ENCODE results near the gene ZNF792. TPM values are rescaled to one million over a fixed set of nuclear protein-coding genes. Genes with fewer than 3 reads are reported as not detected.
"Not testable (repeated sequence)": the region's sequence is repeated elsewhere in the genome, so short reads cannot be mapped to it uniquely, and the experiment has no call there.

The ZNF792 gene
- total RNA-seq, 3 donors from 2014 or later: 2.4 to 2.6 (median 2.6) TPM

DNA sequence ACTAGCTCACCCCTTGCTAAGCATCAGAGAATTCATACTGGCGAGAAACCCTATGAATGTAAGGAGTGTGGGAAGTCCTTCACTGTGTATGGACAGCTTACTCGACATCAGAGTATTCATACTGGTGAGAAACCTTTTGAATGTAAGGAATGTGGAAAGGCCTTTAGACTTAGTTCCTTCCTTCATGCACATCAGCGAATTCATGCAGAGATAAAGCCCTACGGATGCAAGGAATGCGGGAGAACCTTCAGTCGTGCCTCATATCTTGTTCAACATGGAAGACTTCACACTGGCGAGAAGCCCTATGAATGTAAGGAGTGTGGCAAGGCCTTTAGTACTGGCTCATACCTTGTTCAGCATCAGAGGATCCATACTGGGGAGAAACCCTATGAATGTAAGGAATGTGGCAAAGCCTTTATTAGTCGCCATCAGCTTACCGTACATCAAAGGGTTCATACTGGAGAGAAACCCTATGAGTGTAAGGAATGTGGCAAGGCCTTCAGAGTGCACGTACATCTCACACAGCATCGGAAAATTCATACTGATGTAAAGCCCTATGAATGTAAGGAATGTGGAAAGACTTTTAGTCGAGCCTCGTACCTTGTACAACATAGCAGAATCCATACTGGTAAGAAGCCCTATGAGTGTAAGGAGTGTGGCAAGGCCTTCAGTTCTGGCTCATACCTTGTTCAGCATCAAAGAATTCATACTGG, 20.0 kb downstream of the ZNF792 start:
- Mint-ChIP-seq H3K36me3 (ENCODE audit: insufficient read depth) (peaks cover 43% of the 10 kb centered on the region), H3K27me3 (ENCODE audit: low read depth) (no peaks in the 10 kb centered on the region), H3K9me3 (peaks cover 52% of the 10 kb centered on the region), H3K4me3 (no peak overlapping the region), H3K4me1 (ENCODE audit: low read depth) (no peaks in the 10 kb centered on the region)
- DNase-seq (no peak), ATAC-seq (no peak)

DNA sequence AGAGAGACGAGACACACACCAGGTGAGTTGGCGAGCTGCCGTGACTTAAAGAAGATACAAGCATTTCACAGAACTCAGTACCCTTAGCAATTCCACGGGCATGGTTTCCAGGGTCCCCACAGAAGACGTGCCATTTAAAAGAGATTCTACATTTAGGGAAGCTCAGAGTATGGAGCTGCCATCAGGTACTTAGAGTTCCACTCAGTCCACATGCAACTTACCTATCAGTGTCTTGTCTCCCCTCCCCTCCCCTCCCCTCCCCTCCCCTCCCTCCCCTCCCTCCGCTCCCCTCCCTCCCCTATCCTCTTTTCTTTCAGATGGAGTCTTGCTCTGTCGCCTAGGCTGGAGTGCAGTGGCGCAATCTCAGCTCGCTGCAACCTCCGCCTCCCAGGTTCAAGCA, 25.1 kb downstream of the ZNF792 start:
- ATAC-seq (no peak), DNase-seq (no peak)
- no peak overlapping the region for H3K4me3 Mint-ChIP-seq
- peaks cover 61% of the 10 kb centered on the region for H3K36me3 Mint-ChIP-seq (ENCODE audit: insufficient read depth)
- H3K4me1 Mint-ChIP-seq (ENCODE audit: low read depth): no peaks in the 10 kb centered on the region
- no peaks in the 10 kb centered on the region for H3K27me3 Mint-ChIP-seq (ENCODE audit: low read depth)
- peaks cover 37% of the 10 kb centered on the region for H3K9me3 Mint-ChIP-seq

DNA sequence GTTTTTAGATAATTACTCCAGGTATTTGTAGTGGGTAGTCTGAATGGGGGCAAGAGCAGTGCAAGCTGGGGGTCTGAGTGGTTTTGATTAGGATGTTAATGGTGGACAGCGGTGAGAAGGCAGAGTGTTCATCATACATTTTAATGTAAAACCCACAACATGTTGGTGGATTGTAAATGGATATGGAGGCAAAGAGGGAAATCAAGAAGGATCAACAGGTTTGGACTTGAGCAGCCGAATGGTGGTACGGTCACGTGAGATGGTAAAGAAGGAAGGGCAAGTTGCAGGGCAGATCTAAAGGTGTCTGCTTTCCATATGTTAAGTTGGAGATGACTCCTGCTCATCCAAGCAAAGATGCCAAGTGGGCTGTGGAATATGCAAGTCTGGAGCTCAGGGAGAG, 27.8 kb downstream of the ZNF792 start:
- no peaks in the 10 kb centered on the region for H3K4me1 Mint-ChIP-seq (ENCODE audit: low read depth)
- ATAC-seq (no peak), DNase-seq (no peak)
- H3K4me3 Mint-ChIP-seq: no peak overlapping the region
- no peaks in the 10 kb centered on the region for H3K27me3 Mint-ChIP-seq (ENCODE audit: low read depth)
- H3K36me3 Mint-ChIP-seq (ENCODE audit: insufficient read depth): peaks cover 53% of the 10 kb centered on the region
- peaks cover 18% of the 10 kb centered on the region for H3K9me3 Mint-ChIP-seq

DNA sequence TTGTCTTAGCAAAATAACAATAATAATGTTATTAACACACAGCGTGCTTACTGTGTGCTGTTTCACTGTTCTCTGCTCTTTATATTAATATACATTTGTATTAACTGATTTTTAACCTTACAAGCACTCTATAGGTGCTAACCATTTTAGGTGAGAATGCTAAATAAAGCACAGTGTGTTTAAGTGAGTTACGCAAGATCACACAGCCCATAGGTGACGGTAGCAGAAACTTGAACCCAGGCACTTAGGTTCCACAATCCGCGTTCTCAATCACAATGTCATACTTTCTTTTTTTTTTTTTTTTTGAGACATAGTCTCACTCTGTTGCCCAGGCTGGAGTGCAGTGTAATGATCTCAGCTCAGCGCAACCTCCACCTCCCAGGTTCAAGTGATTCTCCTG, 31.5 kb downstream of the ZNF792 start:
- Mint-ChIP-seq H3K4me1 (ENCODE audit: low read depth) (peaks cover 4% of the 10 kb centered on the region), H3K4me3 (no peak overlapping the region), H3K36me3 (ENCODE audit: insufficient read depth) (peaks cover 43% of the 10 kb centered on the region), H3K27me3 (ENCODE audit: low read depth) (no peaks in the 10 kb centered on the region), H3K9me3 (peaks cover 9% of the 10 kb centered on the region)
- DNase-seq (no peak), ATAC-seq (no peak)

DNA sequence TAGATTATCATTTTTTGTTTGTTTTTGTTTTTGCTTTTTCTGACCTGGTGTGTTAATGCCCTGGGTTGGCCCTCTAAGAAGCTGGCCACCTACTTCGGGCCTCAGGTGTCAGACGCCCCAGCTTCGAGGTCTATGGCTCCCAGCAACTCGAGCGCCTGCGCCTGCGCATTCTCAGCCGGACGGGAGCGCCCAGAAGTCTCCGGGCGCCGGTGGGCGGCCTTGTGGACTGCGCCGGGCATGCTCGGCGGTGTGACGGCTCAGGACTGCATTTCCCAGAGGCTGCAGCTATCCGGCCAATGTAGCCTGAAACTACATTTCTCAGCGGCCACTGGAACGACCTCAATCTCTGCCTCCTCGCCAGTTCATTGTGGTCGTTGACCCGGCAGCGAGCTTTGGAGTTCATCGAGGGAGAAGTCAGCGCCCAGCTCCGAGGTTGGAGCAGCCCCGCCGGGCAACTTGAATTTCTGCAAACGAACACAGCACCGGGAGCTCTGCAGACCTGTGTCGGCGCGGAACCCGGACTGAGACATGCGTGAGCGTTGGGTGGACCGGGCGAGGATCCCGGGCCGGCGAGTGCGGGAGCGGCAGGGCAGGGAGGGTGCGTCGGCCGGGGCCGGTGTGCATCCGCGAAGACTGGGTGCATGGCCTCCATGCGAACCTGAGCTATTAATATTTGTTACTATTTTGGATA, 37.2 kb downstream of the ZNF792 start, which contains the start of gene ZNF30:
TSS of gene ZNF30 (plus strand) at position 219 of the 691 bp plus-strand sequence. CDS start 3,045 bp downstream, outside the sequence.
- H3K4me3 Mint-ChIP-seq: peak within 1 kb of the TSS; percentile 89
- H3K4me1 Mint-ChIP-seq (ENCODE audit: low read depth): peaks cover 16% of the 10 kb centered on the region
- H3K9me3 Mint-ChIP-seq: no peaks in the 10 kb centered on the region
- H3K27me3 Mint-ChIP-seq (ENCODE audit: low read depth): peaks cover 2% of the 10 kb centered on the region
- DNase-seq: peak; percentile 72
- ATAC-seq: peak; percentile 100
- peaks cover 11% of the 10 kb centered on the region for H3K36me3 Mint-ChIP-seq (ENCODE audit: insufficient read depth)

DNA sequence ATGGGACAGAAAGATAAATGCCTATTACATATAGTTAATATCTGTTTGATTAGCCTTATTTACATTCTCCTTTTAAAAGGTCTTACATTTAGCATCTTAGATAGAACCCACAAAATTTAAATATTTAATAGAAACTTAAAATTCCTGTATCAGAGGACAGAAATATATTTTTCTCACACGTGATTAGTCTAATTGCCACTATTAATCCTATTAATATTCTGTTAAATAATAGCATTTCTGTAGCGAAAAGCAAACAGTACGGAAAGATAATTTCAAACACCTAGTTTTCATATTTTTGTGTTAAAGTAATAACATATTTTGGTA, 37.7 kb downstream of the ZNF792 start:
- ATAC-seq: no peak
- peaks cover 16% of the 10 kb centered on the region for H3K4me1 Mint-ChIP-seq (ENCODE audit: low read depth)

DNA sequence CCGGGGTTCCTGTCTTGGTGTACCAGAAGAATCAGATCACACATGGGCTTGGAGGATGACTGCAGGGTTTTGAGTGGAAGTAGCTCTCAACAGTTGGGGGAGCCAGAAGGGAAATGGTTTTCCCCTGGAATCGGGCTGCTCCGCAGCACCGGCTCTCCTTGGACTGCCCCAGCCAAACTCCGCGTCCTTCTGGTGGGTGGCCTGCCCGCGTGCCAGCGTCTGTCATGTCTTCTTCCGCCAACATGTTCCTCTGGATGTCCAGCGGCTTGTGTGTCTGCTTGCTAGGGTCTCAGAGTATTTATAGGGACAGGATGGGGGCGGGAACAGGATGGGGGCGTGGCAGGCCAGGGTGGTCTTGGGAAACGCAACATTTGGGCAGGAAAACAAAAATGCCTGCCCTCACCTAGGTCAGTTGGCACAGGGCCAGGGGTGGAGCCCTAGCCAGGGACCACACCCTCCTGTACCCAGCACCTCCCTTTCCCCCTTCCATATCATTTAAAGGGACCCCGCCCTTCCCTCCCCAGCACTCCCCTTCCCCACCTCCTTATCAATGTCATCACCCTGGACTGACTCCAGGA, 38.7 kb downstream of the ZNF792 start:
- Mint-ChIP-seq H3K4me1 (ENCODE audit: low read depth) (peaks cover 16% of the 10 kb centered on the region), H3K36me3 (ENCODE audit: insufficient read depth) (peaks cover 6% of the 10 kb centered on the region), H3K4me3 (no peak overlapping the region), H3K27me3 (ENCODE audit: low read depth) (peaks cover 2% of the 10 kb centered on the region), H3K9me3 (no peaks in the 10 kb centered on the region)
- no peak for DNase-seq
- no peak for ATAC-seq

More for the DNA sequence above, 37.7 kb downstream of the ZNF792 start:
- no peak for DNase-seq
- H3K27me3 Mint-ChIP-seq (ENCODE audit: low read depth): peaks cover 2% of the 10 kb centered on the region
- peaks cover 7% of the 10 kb centered on the region for H3K36me3 Mint-ChIP-seq (ENCODE audit: insufficient read depth)
- no peaks in the 10 kb centered on the region for H3K9me3 Mint-ChIP-seq
- H3K4me3 Mint-ChIP-seq: peak overlapping the region; percentile 89

DNA sequence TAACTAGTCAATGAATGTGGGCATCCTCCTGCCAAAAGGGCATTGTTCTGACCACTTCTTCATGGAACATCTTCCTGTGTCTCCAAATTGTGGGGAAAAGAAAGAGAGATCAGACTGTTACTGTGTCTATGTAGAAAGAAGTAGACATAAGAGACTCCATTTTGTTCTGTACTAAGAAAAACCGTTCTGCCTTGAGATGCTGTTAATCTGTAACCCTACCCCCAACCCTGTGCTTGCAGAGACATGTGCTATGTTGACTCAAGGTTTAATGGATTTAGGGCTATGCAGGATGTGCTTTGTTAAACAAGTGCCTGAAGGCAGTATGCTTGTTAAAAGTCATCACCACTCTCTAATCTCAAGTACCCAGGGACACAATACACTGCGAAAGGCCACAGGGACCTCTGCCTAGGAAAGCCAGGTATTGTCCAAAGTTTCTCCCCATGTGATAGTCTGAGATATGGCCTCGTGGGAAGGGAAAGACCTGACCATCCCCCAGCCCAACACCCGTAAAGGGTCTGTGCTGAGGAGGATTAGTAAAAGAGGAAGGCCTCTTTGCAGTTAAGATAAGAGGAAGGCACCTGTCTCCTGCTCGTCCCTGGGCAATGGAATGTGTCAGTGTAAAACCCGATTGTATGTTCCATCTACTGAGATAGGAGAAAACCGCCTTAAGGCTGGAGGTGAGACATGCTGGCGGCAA, 43.8 kb downstream of the ZNF792 start:
- not testable (repeated sequence) for H3K36me3 Mint-ChIP-seq (ENCODE audit: insufficient read depth)

DNA sequence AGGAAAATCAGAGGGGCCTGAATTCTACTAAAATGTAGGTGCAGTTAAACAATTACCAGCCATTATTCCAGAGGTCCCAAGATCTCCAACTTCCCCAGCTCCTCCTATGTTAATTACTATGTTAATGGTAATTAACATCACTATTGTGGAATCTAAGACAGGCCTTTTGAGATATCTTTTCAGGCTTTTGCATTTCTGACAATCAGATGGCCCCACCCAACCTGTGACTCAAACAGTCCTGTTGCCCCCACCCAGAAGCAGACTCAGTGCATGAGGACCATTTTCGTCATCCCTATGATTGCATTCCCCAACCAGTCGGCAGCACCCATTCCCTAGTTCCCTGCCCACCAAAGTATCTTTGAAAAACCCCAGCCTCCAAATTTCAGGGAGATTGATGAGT, 45.8 kb downstream of the ZNF792 start:
- DNase-seq: no peak
- Mint-ChIP-seq H3K9me3 (peaks cover 12% of the 10 kb centered on the region), H3K36me3 (ENCODE audit: insufficient read depth) (peaks cover 3% of the 10 kb centered on the region), H3K4me3 (no peak overlapping the region), H3K4me1 (ENCODE audit: low read depth) (no peaks in the 10 kb centered on the region), H3K27me3 (ENCODE audit: low read depth) (no peaks in the 10 kb centered on the region)
- no peak for ATAC-seq

More for the DNA sequence above, 43.8 kb downstream of the ZNF792 start:
- not testable (repeated sequence) for H3K27me3 Mint-ChIP-seq (ENCODE audit: low read depth); ATAC-seq; DNase-seq; H3K4me1 Mint-ChIP-seq (ENCODE audit: low read depth); H3K4me3 Mint-ChIP-seq
- H3K9me3 Mint-ChIP-seq: peaks cover 12% of the 10 kb centered on the region

DNA sequence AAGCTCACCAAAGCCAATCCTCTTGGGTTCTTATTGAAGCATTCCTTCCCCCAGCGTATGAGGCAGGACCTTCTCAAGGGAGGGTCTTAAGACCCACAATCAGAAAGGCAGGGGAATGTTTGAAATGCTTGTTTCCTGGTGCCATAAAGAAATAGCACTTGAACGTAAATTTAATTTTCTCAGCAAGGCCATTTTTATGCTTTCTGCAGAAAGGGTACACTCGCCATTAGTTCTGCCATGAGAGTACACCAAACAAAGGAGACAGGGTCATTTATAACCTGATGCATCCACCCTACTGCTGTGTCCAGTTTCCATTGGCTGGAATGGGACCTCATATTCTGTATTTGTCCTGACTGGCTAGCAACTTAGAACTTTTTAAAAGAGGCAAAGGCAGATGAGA, 46.9 kb downstream of the ZNF792 start:
- not testable (repeated sequence) for H3K36me3 Mint-ChIP-seq (ENCODE audit: insufficient read depth); ATAC-seq; H3K4me3 Mint-ChIP-seq; H3K27me3 Mint-ChIP-seq (ENCODE audit: low read depth); DNase-seq; H3K4me1 Mint-ChIP-seq (ENCODE audit: low read depth)
- peaks cover 12% of the 10 kb centered on the region for H3K9me3 Mint-ChIP-seq

DNA sequence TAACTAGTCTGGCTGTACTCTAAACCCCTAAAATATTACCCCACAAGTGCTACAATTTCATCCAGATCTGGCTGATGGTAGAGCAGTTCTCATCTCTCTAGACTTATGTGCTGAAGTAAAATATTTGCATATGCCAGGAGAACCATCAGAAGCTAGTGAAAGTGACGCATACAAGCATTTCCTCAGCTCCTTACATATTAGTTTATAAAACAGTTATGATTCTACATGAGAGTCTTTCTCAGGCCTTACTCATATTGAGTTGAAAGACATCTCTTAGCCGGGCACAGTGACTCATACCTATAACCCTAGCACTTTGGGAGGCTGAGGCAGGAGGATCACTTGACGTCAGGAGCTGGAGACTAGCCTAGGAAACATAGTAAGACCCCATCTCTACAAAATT, 53.3 kb downstream of the ZNF792 start:
- Mint-ChIP-seq H3K4me1 (ENCODE audit: low read depth) (no peaks in the 10 kb centered on the region), H3K27me3 (ENCODE audit: low read depth) (peaks cover 32% of the 10 kb centered on the region), H3K9me3 (no peaks in the 10 kb centered on the region), H3K4me3 (no peak overlapping the region), H3K36me3 (ENCODE audit: insufficient read depth) (no peaks in the 10 kb centered on the region)
- ATAC-seq (no peak), DNase-seq (no peak)

Other genes with a start within 250 kb of the ZNF792 start
- gene ZNF181, start 230.0 kb downstream of the ZNF792 start, total RNA-seq: 1 to 10 TPM; 2.4 to 4.2 (median 2.8) TPM
- gene ZNF599, start 191.0 kb downstream of the ZNF792 start, total RNA-seq: 1 to 10 TPM; 1.9 to 2.7 (median 2.5) TPM
- 1 to 10 TPM; 4.7 to 6.1 (median 4.8) TPM for gene ZNF30, start 37.3 kb downstream of the ZNF792 start, total RNA-seq
- 100 to 1,000 TPM; 162 to 192 (median 170) TPM for gene GRAMD1A, start 36.1 kb upstream of the ZNF792 start, total RNA-seq
- 1 to 10 TPM; 1.1 to 2.3 (median 1.2) TPM for gene SCN1B, start 66.2 kb upstream of the ZNF792 start, total RNA-seq
- gene HPN, start 77.5 kb upstream of the ZNF792 start, total RNA-seq: under 1 TPM in 2 of 3 donors, not detected in 1; 0.26 to 0.38 TPM
- gene FXYD3, start 151.6 kb upstream of the ZNF792 start, total RNA-seq: under 1 TPM; 0.23 to 0.63 (median 0.41) TPM
- gene LGI4, start 170.8 kb upstream of the ZNF792 start, total RNA-seq: under 1 TPM in 1 of 3 donors, not detected in 2; 0.14 TPM
- 1 to 10 TPM in 2 of 3 donors, under 1 TPM in 1; 0.95 to 1.6 (median 1.4) TPM for gene FXYD1, start 174.6 kb upstream of the ZNF792 start, total RNA-seq
- gene FXYD7, start 179.0 kb upstream of the ZNF792 start, total RNA-seq: under 1 TPM in 1 of 3 donors, not detected in 2; 0.48 TPM
- 100 to 1,000 TPM; 363 to 466 (median 421) TPM for gene FXYD5, start 190.5 kb upstream of the ZNF792 start, total RNA-seq